Head of caudate nucleus (tissue), 42 donors: ENCODE results near the gene TTC39B.

Source experiments
- DNase-seq, 42 donors: peaks; one replicate each; pipeline versions ENCODE4 v3.0.0 to v3.0.0-alpha.2; 2020 to 2021; ENCODE audit warnings: mixed read lengths in 7 of 42
- intact Hi-C: fragments of 100-400 bp; cut with DNase I; formaldehyde crosslinking; loops from one replicate; pipeline ENCODE4 v1.15.0; 2022

Gene TTC39B

DNA sequence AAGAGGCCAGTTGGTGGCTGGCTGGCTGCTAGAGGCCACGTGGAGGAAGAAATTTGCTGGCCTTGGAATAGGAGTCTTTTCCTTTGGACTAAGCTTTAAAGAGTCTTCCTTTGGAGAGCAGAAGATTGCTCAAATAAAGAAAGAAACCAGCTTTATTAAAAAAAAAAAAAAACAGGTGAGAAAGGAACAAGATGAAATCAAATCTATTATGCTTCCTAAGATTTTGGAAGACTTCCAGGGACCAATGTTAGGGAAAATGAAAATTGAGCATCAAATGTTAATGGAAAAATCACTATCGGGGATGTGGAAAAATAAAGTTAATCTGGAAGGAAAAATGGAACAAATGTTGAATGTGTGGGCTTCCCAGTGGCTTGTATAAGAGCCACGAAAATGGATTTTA, 153.1 kb downstream of the TTC39B start:
- no peak for DNase-seq
- intact Hi-C loops: no loop called here

DNA sequence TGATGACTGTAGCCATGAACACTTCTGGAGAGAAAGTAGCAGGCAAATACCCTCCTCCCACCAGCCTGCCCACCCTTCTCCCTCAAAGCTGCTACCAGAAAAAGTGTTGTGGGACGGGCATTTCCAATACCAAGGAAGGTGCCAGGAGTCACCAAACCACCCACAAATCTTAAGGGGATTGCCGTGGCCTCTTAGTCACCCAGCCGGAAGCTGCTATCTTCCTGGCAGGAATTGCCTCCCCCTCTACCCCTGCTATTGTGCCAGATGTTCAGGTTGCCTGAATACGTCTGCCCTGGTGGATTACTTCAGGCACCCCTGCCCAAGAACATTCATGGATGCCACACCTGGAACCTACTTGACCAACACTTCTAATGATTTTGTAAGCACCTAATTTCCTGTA, 156.1 kb downstream of the TTC39B start:
- intact Hi-C loops: no loop called here

DNA sequence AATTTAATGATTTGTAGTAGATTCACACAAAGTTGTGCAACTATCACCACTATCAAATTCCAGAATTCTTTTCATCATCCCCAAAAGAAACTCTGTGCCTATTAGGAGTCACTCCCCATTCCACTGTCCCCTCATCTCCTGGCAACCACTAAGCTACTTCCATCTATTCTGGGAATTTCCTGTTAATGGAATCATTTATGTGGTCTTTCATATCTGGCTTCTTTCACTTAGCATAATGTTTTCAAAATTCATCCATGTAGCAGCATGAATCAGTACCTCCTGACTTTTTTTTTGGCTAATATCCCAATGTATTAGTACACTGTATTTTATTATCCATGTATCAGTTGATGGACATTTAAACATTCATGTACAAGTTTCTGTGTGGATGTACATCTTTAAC, 157.6 kb downstream of the TTC39B start:
- intact Hi-C loops: no loop called here
- no peak for DNase-seq

More for the DNA sequence above, 156.1 kb downstream of the TTC39B start:
- DNase-seq: no peak

DNA sequence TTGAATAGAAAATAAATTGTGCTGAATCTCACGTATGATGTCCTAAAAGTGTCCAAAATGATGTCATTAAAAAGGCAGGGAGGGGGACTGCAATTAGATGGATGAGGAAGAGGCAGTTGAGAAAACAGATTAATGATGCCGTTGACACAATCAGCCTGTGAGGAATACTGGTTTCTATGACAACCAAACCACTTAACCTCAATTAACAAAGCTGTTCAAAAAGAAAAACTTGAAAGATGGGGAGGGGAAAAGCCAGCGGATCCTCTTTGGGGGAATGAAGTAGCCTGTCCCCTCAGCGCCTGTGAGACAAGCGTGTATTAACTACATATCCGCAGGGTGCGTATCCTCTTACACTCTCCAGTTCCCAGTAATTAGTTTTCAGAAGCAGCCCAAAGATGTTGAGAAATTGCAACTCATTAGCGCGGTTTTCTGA, 160.7 kb downstream of the TTC39B start:
- intact Hi-C loops: no loop called here
- no peak for DNase-seq

DNA sequence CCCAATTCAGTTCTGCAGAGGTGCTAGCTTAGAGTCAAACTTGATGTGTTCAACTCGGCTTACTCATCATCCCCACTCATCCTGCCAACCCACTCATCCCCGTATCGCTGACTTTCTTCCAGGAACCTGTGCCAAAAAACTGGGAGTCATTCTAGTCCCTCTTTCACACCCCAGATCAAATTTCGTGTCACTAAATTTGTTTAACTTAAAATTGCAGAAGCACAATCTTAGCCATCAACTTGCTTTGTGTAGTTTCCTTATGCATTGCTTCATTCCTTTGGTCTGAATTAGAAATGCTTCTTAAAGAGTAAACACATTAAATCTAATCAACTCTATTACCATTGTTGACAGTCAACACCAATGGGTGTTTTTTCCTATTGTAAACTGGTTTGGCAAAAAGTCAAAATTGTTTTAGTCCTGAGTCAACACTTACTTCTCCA, 162.4 kb downstream of the TTC39B start:
- intact Hi-C loops: no loop called here
- peak in 34 of 42 donors; percentile 8 to 82 (median 54) for DNase-seq

DNA sequence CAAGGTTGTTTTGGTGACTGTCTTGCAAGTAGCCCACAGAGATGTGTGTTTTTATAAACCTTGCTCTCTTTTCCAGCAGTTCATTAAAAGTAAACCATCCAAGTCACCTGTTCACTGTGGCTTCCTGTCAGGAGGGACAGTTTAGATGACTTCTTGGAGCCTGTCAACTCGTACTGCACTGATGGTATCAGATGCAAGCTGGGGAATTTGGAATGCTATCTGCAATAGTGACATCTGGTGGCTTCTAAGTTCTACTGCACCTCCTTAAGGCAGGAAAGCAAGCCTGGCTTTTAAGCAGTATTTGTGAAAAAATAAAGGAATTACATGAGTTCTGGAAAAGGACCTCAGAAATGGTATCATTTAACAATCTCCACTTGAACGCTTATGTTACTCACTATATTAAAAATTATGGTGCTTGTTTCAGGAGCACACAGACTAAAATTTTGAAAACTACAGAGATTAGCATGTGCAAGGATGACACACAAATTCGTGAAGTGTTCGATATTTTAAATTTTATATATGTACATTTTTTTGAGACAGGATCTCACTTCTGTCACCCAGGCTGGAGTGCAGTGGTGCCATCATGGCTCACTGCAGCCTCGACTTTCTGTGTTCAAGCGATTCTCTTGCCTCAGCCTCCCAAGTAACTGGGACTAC, 164.0 kb downstream of the TTC39B start:
- peak in 13 of 42 donors; percentile 7 to 62 (median 30) for DNase-seq
- intact Hi-C loops: no loop called here

DNA sequence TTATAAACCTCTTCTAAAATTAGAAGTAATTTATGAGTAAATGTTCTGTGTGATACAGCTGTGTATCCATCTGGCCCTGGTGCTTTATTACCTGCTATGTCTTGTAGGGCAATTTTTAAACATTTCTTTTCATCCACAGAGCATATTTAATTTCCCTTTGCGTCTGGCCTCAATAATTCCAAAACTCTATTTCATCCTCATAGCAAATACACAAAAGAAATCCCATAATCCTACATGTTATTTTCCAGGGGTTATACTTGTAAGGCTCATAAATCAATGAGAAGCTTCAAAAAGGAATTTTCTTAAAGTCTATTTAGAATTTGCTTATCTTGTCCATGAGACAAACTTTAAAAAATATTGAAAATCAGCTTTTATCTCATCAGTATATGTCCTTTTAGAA, 167.0 kb downstream of the TTC39B start:
- intact Hi-C loops: no loop called here
- DNase-seq: no peak

DNA sequence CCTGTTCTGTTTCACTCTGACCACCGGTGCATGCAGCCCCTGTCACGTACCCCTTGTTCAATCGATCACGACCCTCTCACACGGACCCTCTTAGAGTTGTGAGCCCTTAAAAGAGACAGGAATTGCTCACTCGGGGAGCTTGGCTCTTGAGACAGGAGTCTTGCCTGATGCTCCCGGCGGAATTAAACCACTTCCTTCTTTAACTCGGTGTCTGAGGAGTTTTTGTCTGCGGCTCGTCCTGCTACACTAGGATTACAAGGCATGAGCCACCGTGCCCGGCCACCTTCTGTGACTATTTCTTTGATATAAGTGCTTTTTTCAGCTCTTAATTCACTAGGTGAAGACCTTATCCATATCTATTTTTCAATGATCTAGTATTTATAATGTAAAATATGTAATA, 167.5 kb downstream of the TTC39B start:
- DNase-seq: no peak
- intact Hi-C loops: no loop called here

DNA sequence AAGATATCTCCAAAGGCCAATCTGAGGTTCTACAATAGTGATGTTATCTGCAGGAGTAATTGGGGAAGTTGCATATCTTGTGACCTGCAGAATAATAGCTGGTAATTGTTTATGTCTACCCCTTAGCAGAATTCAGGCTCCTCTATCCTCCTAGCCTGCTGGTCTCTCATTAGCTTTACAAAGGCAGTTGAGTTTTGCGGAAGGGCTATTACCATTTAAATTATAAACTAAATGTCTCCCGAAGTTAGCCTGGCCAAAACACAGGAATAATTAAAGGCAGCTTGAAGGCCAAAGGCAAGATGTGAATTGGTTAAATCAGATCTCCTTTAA, 168.7 kb downstream of the TTC39B start:
- intact Hi-C loops: no loop called here
- no peak for DNase-seq

DNA sequence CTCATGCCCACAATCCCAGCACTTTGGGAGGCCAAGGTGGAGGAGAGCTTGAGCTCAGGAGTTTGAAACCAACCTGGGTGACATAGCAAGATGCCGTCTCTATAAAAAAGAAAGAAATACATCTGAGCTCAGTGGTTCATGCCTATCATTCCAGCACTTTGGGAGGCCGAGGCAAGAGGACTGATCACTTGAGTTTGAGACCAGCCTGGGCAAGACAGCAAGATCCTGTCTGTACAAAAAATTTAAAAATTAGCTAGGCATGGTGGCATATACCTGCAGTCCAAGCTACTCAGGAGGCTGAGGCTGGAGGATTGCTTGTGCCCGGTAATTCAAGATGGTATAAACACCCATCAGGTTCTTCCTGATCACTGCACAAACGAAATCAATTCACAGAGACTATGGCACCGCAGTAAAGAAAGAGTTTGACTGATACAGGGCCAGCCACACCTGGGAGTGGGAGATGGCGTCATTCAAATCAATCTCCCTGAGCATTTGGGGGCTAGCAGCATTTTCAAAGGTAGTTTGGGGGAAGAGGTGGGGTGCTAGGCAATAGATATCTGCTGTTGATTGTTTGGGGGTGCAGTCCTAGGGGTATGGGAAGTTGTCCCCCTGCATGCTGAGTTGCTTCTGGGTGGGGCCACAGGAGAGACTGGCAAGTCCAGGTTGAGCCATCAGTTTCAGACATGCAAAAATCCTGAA, 169.2 kb downstream of the TTC39B start:
- no peak for DNase-seq
- intact Hi-C loops: no loop called here

DNA sequence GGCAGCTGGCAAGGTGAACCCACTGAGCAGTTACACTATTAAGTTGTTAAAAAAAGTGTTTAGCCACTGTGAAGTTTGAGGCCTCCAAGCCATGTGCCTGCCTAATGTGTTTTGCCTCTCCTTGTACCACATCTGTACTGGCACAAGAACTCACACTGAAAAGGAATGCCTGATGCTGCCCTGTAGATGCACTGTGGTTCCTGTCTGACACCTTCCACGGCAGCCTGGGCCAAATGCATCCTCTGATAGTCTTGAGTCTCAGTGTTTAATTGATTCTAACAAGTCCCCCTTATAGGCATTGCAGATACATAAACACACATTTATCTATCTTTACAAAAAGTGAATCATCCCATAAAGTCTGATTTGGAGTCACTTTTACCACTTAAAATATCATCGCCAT, 169.9 kb downstream of the TTC39B start:
- DNase-seq: no peak
- intact Hi-C loops: no loop called here

DNA sequence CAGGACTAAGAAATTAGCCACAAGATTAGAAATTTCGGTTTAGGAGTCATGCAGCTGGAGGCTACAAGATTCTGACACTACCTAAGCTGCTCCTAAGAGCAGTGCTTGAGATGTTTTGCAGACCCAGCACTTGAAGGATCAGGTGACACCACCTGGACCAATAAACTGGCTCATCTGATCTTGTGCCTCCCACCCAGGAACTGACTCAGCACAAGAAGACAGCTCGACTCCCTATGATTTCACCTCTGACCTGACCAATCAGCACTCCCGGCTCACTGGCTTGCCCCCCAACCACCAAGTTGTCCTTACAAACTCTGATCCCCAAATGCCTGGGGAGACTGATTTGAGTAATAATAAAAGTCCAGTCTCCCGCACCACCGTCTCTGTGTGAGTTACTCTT, 170.4 kb downstream of the TTC39B start:
- no peak for DNase-seq
- intact Hi-C loops: no loop called here

DNA sequence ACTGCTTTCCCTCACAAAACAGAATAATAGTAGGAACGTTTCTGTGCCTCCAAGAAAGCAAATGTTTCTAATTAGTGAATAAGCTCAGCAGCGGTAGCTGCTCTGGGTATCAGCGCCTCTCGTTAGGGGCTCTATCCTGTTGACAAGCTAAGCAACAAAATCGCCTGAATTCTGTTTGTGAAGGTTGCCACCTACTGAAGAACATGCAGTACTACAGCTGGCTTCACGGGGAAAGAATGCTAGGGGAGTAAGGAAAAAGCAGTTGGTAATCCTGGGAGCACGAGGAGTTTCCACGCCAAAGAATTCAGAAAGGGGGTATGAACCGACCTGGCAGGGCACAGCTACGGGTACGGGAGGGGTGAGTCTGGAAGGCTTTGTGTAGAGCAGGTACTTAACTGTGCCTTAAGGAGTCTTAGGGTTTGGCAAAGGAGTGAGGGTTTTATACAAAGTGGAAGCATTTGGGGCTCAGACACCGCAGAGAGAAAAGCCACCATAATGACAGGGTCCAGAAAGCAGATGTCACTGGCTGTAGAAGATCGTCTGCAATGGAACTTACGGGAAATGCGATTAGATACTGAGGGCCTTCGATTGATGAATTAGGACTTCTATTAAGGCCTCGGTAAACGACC, 171.7 kb downstream of the TTC39B start:
- peak in 40 of 42 donors; percentile 7 to 83 (median 58) for DNase-seq
- intact Hi-C loops: no loop called here

DNA sequence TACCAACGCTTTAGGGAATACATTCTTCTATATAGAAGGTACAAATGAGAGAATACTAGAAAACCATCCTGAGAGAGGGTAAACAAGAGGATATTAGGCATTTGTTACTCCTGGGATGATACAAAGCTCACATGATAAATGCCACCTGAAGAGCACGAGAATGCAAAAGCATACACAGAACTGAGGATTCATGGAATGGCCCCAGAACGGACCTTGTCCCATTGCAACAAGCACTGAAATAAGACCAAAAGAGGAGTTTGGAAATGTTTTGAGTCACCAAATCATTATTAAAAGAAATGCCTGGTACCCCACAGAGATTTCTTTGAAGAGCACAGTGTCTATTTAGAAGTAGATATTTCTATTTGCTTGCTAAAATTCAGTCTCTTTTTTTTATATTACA, 173.5 kb downstream of the TTC39B start:
- intact Hi-C loops: no loop called here
- no peak for DNase-seq

DNA sequence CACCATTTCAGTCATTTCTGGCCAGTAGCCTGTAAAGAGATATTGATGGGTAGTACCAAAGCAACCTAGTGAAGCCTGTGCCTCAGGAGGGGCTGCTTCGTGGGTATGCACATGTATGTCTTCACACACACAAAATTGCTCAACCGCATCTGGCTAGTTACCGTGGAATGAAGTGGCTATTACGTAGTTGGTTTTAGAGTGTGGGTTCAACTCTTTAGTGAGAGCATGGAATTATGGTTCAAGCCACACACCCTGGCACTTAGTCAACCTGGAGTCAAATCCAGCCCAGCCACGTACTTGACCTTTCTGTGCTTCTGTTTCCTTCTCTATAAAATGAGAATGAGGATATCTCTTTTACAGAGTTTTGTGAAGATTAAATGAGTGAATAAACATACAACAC, 174.9 kb downstream of the TTC39B start:
- DNase-seq: no peak
- intact Hi-C loops: no loop called here

DNA sequence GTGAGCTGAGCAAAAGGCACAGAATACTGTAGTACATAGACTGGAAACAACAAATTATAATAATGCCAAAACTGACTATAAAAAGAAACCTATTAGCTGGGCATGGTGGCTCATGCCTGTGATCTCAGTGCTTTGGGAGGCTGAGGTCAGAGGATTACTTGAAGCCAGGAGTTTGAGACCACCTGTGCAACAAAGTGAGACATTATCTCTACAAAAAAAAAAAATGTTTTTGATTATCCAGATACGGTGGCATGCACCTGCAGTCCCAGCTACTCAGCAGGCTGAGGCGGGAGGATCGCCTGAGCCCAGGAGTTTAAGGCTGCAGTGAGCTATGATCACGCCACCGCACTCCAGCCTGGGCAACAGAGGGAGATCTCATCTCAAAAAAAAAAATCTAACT, 175.9 kb downstream of the TTC39B start:
- intact Hi-C loops: no loop called here
- DNase-seq: no peak

DNA sequence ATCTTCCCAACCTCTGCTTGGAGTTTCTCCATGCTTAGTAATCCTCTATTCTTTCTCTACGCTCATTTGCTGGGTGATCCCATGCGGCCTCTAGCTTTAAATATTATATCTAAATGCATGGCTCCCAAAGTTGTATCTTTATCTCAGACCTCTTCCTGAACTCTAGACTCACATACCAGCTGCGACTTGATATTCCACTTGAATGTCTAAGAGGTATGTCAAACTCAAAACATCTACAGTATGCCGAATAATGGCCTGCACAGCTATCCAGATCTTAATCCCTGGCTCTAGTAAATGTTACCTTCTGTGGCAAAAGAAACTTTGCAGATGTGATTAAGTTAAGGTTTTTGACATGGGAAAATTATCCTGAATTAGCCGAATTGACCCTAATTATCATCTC, 179.2 kb downstream of the TTC39B start:
- intact Hi-C loops: no loop called here
- no peak for DNase-seq

DNA sequence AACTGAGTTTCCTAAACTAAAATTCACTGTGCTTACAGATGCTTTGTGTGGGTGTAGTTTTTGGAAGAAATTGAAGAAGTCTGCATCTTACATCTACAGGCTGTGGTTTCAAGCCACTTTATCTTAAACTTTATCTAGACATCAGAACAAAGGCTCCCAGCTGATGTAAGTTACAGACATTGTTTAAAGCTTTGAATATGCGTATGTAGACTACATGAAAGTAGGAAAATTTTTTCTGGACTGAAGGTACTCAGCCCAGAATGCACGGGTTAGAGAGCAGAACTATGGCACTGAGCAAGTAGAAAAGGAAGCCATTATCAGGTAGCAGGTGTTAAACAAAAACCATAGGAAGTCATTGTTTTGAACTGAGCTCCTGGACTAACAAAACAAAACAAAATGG, 185.4 kb downstream of the TTC39B start:
- intact Hi-C loops: no loop called here
- no peak for DNase-seq

DNA sequence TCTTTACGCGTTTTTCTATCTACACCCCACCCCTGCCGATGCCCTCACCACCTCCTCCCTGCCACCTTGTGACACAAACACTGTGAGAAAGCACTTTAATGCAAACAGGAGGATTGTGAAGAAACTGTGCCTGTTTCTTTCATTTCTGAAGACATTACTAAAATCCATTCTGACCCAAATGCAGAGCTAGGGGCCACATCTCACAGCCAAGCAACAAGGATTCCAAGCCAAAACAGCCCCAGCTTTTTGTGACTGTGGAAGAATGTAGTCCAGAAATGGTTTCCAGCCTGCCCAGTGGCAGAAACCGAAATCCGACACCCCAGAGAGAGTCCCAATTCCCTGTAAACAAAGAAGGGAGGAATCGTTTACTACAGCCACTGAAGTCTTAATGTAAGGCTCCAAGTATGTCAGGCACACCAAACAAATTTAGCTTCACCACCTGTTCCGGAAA, 190.9 kb downstream of the TTC39B start:
- no peak for DNase-seq
- intact Hi-C loops: no loop called here

DNA sequence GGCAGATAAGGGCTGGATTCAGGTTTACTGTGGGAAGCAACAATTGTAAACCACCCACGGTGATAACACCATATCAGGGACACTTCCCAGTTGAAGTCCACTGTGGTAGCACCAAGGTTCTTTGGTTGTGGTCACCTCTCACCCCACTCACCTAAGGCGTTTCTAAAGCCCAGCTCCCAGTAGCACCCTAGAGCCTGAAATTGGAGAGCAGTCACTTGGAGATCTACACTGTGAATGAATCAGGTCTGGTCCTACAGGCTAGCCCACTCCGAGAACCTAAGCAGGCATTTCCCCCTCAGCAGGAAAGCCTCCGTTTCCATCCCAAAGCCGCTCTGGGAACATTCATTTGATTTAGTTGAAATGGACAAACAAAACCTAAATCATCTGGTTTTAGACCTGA, 191.3 kb downstream of the TTC39B start:
- no peak for DNase-seq
- intact Hi-C loops: no loop called here

DNA sequence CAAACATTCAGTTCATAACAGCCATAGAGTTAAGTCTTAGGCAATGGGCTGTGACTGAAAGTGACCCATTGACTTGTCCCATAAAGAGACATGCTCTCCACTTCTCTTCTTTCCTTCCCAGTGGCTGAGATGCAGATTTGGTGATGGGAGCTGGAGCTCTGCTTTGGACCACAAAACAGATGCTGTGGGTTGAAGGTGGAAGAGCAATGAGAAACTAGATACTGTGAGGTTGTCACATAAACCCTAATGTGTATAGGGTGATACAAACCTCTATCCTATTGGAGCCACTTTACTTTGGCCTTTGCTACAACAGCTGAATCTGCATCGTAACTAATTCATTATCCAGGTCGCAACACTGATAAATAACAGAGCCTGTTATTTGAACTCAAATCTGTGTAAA, 192.0 kb downstream of the TTC39B start:
- DNase-seq: no peak
- intact Hi-C loops: no loop called here
